LNCAP (cell line): ENCODE data around the gene BTBD1.
A peak's percentile ranks its signal among the peaks of the same experiment; 100 is the strongest.

ENCODE experiments used
- CTCF ChIP-seq: fragments of 450-650 bp; IDR thresholded peaks from 2 replicates; pipeline ENCODE4 v1.5.1; 2017; ENCODE audit warnings: mild to moderate bottlenecking

BTBD1 gene

GRCh38 chr15:83011271-83012075, 55.6 kb downstream of the BTBD1 start, which contains the start of gene C15orf40:
C15orf40 (minus strand) TSS chr15:83011639; CDS start chr15:83011607, 32 bp downstream.
- peak; percentile 74 for TF ChIP-seq CTCF

- peak; percentile 94 for TF ChIP-seq CTCF
These were observed 56.3 kb downstream of the BTBD1 start for GRCh38 chr15:83010709-83011270.

- peak; percentile 60 for TF ChIP-seq CTCF
These were observed 67.0 kb downstream of the BTBD1 start for GRCh38 chr15:82999905-83000671.

GRCh38 chr15:82999426-82999825, 67.6 kb downstream of the BTBD1 start:
- TF ChIP-seq CTCF = no peak

GRCh38 chr15:82995938-82996337, 71.1 kb downstream of the BTBD1 start:
- TF ChIP-seq CTCF = no peak

GRCh38 chr15:82995076-82995475, 72.0 kb downstream of the BTBD1 start:
- TF ChIP-seq CTCF = no peak

GRCh38 chr15:82993144-82993543, 73.9 kb downstream of the BTBD1 start:
- TF ChIP-seq CTCF = no peak
